Thymus (tissue), 11 donors: Measurements from ENCODE around the gene SORBS2. TPM values are rescaled to one million over a fixed set of nuclear protein-coding genes. Genes with fewer than 3 reads are reported as not detected.

Experiments used
- DNase-seq, 9 donors: peaks; one replicate each; pipeline ENCODE4 v3.0.0-alpha.2; 2013; ENCODE audit warnings: low spot score in 9 of 9, low read depth in 6 of 9, missing footprints in 1 of 9
- H3K27ac ChIP-seq, 2 donors: one replicate each; pipeline ENCODE4 v1.5.1; 2013; ENCODE audit warnings: control low read depth in 1 of 2, low read depth in 1 of 2, low read length in 1 of 2, mild to moderate bottlenecking in 1 of 2, moderate library complexity in 1 of 2
- H3K27me3 ChIP-seq, 2 donors: one replicate each; pipeline ENCODE4 v1.5.1; 2013; ENCODE audit warnings: low read length in 1 of 2; ENCODE audit not compliant: control insufficient read depth in 2 of 2, insufficient read depth in 1 of 2
- H3K36me3 ChIP-seq, 2 donors: one replicate each; pipeline ENCODE4 v1.5.1; 2013; ENCODE audit warnings: low read length in 1 of 2, mild to moderate bottlenecking in 1 of 2, moderate library complexity in 1 of 2; ENCODE audit not compliant: control insufficient read depth in 2 of 2, insufficient read depth in 2 of 2
- H3K4me1 ChIP-seq, 2 donors: one replicate each; pipeline ENCODE4 v1.5.1; 2013; ENCODE audit warnings: low read length in 2 of 2; ENCODE audit not compliant: control insufficient read depth in 2 of 2, insufficient read depth in 2 of 2
- H3K4me3 ChIP-seq, 2 donors: one replicate each; pipeline ENCODE4 v1.5.1; 2013; ENCODE audit warnings: low read length in 2 of 2, control low read depth in 1 of 2, mild to moderate bottlenecking in 1 of 2
- H3K9me3 ChIP-seq, 2 donors: one replicate each; pipeline ENCODE4 v1.5.1; 2013; ENCODE audit warnings: low read length in 1 of 2, mild to moderate bottlenecking in 1 of 2; ENCODE audit not compliant: control insufficient read depth in 2 of 2, insufficient read depth in 1 of 2
- WGBS: extraction: QIAGEN DNeasy Blood & Tissue Kit; methylation state at CpG from one replicate; pipeline ENCODE4 v1.1.7; 2013; 5-methylcytosine and 5-hydroxymethylcytosine counted together
- polyA plus RNA-seq: library from polyadenylated mRNA; stranded (reverse); fragments of 200-250 nt; gene quantifications from one replicate; pipeline ENCODE4 v1.2.3, GENCODE V29; 2013
- total RNA-seq: library from RNA; stranded (reverse); fragments of 120-200 nt; gene quantifications from one replicate; pipeline ENCODE4 v1.2.4, GENCODE V29; 2013
- donor health status: healthy.

The SORBS2 gene
- total and polyA plus RNA-seq, 2 donors = 13.8 to 78.6 TPM

DNA sequence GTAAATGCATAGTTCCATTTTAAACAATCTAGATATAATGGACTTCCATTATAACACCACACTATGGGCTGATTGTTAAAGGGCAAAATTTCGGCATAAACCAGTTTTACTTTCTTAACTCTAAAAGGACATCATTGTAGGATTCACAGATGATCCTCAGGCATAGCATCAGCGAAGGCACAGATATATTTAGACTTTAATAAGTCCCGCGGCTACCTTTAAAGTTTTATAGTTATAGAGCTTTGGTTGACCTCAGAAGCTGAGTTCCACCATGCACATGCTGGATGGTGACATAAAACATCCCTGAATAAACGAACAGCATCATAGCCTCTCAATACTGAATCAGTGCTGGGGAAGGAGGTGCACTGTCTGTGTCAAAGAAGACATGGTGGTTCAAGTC, 151.7 kb downstream of the SORBS2 start:
- H3K27me3 ChIP-seq = no peaks in the 10 kb centered on the region
- no peak for DNase-seq
- no peaks in the 10 kb centered on the region for H3K9me3 ChIP-seq
- no peaks in the 10 kb centered on the region for H3K36me3 ChIP-seq
- H3K4me1 ChIP-seq = no peaks in the 10 kb centered on the region
- WGBS = 97% methylated on average over 5 of the region's 5 CpGs
- no peak overlapping the region for H3K27ac ChIP-seq
- no peak overlapping the region for H3K4me3 ChIP-seq

DNA sequence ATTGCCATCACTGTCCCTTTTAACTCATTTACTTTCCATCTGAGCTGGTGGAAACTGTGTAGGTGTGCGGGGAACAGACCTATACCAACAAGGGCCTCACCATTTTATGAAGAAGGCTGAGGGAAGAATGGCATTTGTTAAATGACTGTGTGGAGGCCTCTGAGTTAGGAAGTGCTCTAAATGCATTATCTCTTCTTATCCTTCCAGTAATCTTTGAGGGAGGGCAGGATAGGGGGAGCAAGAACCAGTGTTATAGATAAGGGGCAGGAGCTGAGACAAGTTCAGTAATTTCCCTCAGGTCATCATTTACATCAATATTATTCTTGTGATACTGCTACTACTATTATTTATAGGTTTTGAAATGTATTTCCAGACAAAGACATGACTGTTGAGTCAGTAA, 154.3 kb downstream of the SORBS2 start:
- Histone ChIP-seq H3K27me3 (no peaks in the 10 kb centered on the region), H3K4me1 (no peaks in the 10 kb centered on the region), H3K9me3 (no peaks in the 10 kb centered on the region), H3K36me3 (no peaks in the 10 kb centered on the region), H3K4me3 (no peak overlapping the region), H3K27ac (no peak overlapping the region)
- no peak for DNase-seq
- 99% methylated on average over 1 of the region's 1 CpG for WGBS

DNA sequence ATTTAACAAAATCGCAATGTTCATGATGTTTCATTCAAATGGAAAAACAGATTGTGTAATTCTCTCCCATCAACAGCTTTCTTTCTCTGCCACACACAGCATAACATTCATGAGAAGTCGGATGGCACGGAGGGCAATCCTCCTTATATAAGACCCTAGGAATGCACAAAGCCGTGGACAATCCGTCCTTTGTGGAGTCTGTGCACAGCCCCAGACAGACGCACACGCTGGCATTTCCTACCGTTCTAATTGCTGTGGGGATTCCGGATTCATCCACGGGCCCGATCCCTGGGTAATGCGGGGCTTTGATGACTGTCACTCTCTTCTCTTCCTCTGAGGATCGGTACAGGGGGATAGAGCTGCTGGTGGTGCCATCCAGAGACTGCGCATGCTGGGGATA, 154.8 kb downstream of the SORBS2 start:
- 96% methylated on average over 14 of the region's 14 CpGs for WGBS
- Histone ChIP-seq H3K9me3 (no peaks in the 10 kb centered on the region), H3K27me3 (no peaks in the 10 kb centered on the region), H3K4me3 (no peak overlapping the region), H3K36me3 (no peaks in the 10 kb centered on the region), H3K4me1 (no peaks in the 10 kb centered on the region), H3K27ac (no peak overlapping the region)
- DNase-seq = no peak

DNA sequence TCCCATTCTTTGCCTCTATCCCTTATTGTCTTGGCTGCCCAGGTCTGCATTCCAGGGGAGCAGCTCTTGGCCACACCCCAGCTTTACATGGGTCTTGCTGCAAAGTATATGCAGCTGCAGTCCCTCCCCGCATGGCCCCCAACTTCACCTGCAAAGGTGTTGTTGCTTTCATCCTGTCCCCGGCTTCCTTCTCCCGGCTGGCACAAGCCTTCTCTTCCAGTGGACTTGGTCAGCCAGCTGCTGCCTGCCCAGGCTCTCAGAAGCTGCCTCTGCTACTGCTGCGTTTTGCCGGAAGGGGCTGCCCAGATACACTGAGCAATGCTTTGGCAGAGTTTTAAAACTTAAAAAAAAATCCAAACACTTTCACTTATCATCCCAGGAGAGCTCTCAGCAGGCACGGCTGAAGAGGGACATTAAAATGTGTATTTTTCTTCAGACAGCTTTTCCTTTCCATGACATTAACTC, 155.5 kb downstream of the SORBS2 start:
- Histone ChIP-seq H3K9me3 (no peaks in the 10 kb centered on the region), H3K4me1 (no peaks in the 10 kb centered on the region), H3K36me3 (no peaks in the 10 kb centered on the region), H3K27ac (no peak overlapping the region), H3K4me3 (no peak overlapping the region), H3K27me3 (no peaks in the 10 kb centered on the region)
- DNase-seq = no peak
- WGBS = 83% methylated on average over 6 of the region's 6 CpGs

DNA sequence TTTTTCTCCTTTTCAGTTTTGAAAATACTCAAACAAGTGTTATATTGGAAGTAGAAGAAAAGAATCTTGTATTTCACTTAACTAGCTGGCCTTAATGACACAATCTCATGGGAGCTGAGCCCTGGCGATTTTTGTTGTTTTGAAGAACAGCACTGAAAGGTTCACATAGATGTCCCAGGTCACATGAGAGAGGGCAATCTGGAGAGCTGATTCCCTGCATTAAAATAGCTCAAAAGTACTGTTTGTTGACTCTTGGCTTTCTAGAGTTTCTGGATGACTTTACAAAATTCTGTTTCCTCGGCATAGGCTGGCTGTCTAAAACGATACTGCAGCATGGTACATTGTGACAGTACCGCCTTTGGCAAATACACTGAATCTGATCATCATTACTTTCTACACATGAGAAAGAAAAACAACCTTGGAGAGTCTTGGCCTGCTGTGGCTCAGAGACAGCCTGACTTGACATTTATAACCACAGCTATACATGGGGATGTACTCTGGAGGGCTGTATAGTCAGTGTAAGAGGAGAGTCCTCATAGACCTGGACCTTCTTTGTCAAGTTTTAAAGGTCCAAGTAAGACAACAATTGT, 156.9 kb downstream of the SORBS2 start:
- WGBS = 94% methylated on average over 4 of the region's 4 CpGs
- Histone ChIP-seq H3K27ac (no peak overlapping the region), H3K4me1 (no peaks in the 10 kb centered on the region), H3K27me3 (no peaks in the 10 kb centered on the region), H3K9me3 (no peaks in the 10 kb centered on the region), H3K36me3 (no peaks in the 10 kb centered on the region), H3K4me3 (no peak overlapping the region)
- no peak for DNase-seq

DNA sequence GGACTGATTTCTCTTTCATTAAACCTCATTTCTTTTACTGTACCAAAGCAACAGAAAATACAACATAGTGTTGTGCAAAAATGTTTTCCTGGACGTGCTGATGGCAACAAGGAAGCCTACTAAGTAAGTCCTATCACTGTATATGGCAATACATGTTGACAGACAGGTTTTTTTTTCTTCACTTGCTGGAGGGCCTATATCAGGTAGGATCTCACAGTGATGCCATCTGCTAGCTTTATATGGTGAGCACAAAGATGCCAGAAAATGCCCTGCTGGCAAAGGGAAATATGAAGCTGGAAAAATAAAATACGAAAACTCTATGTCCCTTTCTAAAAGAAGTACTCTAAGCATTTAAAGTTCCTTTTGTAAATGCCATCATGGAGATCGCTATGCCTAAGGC, 157.7 kb downstream of the SORBS2 start:
- DNase-seq = no peak
- Histone ChIP-seq H3K36me3 (no peaks in the 10 kb centered on the region), H3K9me3 (no peaks in the 10 kb centered on the region), H3K4me3 (no peak overlapping the region), H3K27ac (no peak overlapping the region), H3K27me3 (no peaks in the 10 kb centered on the region), H3K4me1 (no peaks in the 10 kb centered on the region)
- 87% methylated on average over 3 of the region's 3 CpGs for WGBS

DNA sequence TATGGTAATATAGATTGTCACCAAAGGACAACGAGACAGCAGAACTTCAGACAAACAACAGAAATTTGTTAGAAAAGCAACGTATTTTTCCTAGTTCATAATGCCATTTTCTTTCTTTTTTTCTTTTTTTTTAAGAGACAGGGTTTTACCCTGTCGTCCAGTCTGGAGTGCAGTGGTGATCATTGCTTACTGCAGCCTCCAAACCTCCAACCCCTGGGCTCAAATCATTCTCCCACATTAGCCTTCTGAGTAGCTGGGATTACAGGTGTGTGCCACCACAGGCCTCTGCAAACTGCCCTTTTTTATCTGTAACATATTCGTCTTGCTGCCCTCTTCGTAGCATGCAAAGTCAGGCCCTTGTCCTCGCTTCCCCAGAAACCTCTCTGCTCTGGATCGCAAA, 160.1 kb downstream of the SORBS2 start:
- 94% methylated on average over 7 of the region's 7 CpGs for WGBS
- H3K4me3 ChIP-seq = no peak overlapping the region
- DNase-seq = no peak
- no peaks in the 10 kb centered on the region for H3K27me3 ChIP-seq
- no peaks in the 10 kb centered on the region for H3K4me1 ChIP-seq
- H3K9me3 ChIP-seq = no peaks in the 10 kb centered on the region
- no peaks in the 10 kb centered on the region for H3K36me3 ChIP-seq
- no peak overlapping the region for H3K27ac ChIP-seq

DNA sequence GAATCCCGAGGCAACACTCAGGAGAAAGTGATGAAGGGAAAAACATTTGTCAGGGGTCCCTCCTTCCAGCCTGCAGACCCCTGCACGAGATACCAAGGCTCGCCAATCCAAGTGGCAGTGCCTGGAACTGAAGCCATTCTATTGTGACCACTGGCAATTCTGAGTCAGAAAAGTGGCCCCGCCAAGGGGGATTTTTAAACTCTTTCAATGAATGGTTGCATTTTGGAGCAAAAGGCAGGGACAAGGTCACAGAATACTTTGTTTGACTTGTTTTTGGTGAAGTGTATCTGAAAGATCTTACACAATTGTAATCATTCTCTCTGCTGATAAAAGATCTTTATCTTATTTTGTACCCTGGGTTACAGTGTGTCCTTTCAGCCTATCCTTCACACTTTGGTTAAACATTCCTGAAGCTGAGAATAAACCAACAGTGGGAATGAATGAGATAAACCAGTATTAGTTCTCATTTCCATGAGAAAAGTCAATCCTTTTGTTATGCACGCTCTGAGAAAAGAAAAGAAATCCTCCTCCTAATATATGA, 160.8 kb downstream of the SORBS2 start:
- Histone ChIP-seq H3K27ac (no peak overlapping the region), H3K36me3 (no peaks in the 10 kb centered on the region), H3K4me1 (no peaks in the 10 kb centered on the region), H3K4me3 (no peak overlapping the region), H3K27me3 (no peaks in the 10 kb centered on the region), H3K9me3 (no peaks in the 10 kb centered on the region)
- WGBS = 86% methylated on average over 5 of the region's 5 CpGs
- DNase-seq = no peak

DNA sequence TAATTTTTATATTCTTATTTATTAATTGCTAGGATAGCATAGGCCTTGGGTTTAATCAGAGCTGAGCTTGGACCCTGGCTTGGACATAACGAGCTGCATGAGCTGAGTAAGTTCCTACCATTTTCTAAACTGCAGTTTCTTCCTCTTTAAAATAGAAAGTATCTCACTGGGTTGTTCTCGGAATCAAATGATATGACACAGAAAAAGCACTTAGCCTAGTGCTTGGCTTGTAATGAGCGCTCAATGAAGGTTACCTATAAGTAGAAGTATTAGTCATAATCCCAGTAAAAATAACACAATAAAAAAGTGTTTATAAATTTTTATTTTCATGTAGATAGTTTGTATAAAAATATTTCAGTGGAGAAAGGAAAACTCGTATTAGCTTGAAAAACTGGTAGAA, 163.4 kb downstream of the SORBS2 start:
- Histone ChIP-seq H3K27ac (no peak overlapping the region), H3K36me3 (no peaks in the 10 kb centered on the region), H3K27me3 (peaks cover 0 to 2% of the 10 kb centered on the region in 2 donors), H3K9me3 (no peaks in the 10 kb centered on the region), H3K4me1 (no peaks in the 10 kb centered on the region), H3K4me3 (no peak overlapping the region)
- DNase-seq = no peak
- 93% methylated on average over 4 of the region's 4 CpGs for WGBS
